ENCODE results near the gene C17orf100. TPM values are rescaled to one million over a fixed set of nuclear protein-coding genes. Genes with fewer than 3 reads are reported as not detected.
"Not testable (repeated sequence)": the region's sequence is repeated elsewhere in the genome, so short reads cannot be mapped to it uniquely, and the experiment has no call there.

C17orf100 gene
- total RNA-seq, 1 donor from 2014 or later, result 1.3 TPM

- peaks cover 12% of the 10 kb centered on the region for H3K27me3 ChIP-seq
- peak; percentile 17 for ATAC-seq
- TF ChIP-seq, protein P1, sequence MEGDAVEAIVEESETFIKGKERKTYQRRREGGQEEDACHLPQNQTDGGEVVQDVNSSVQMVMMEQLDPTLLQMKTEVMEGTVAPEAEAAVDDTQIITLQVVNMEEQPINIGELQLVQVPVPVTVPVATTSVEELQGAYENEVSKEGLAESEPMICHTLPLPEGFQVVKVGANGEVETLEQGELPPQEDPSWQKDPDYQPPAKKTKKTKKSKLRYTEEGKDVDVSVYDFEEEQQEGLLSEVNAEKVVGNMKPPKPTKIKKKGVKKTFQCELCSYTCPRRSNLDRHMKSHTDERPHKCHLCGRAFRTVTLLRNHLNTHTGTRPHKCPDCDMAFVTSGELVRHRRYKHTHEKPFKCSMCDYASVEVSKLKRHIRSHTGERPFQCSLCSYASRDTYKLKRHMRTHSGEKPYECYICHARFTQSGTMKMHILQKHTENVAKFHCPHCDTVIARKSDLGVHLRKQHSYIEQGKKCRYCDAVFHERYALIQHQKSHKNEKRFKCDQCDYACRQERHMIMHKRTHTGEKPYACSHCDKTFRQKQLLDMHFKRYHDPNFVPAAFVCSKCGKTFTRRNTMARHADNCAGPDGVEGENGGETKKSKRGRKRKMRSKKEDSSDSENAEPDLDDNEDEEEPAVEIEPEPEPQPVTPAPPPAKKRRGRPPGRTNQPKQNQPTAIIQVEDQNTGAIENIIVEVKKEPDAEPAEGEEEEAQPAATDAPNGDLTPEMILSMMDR (IDR thresholded peaks at IDR 0.05), result no peak
- no peak overlapping the region for H3K27ac ChIP-seq
- peak; percentile 81 for DNase-seq
- no peaks in the 10 kb centered on the region for H3K36me3 ChIP-seq
- H3K4me1 ChIP-seq, result peaks cover 14% of the 10 kb centered on the region
- peak overlapping the region; percentile 25 for H3K4me3 ChIP-seq
- H3K9me3 ChIP-seq, result no peaks in the 10 kb centered on the region
- intact Hi-C loops (cut with DNase I), result no loop called here
These were observed 3.5 kb downstream of the C17orf100 start for GRCh38 chr17:6654841-6655731.

GRCh38 chr17:6655732-6656361 lies 4.3 kb downstream of the C17orf100 start:
- intact Hi-C loops (cut with DNase I); H3K4me1 ChIP-seq; ATAC-seq; H3K27ac ChIP-seq; DNase-seq; H3K9me3 ChIP-seq; H3K36me3 ChIP-seq; H3K4me3 ChIP-seq: not testable (repeated sequence)
- peaks cover 12% of the 10 kb centered on the region for H3K27me3 ChIP-seq

GRCh38 chr17:6656797-6657632 lies 5.5 kb downstream of the C17orf100 start:
- H3K4me1 ChIP-seq; H3K27ac ChIP-seq; intact Hi-C loops (cut with DNase I); H3K9me3 ChIP-seq; H3K36me3 ChIP-seq; DNase-seq: not testable (repeated sequence)
- Histone ChIP-seq H3K27me3 (peaks cover 12% of the 10 kb centered on the region), H3K4me3 (peak overlapping the region; percentile 25)
- ATAC-seq, result peak; percentile 42

GRCh38 chr17:6657633-6658287 lies 6.2 kb downstream of the C17orf100 start:
- H3K36me3 ChIP-seq, result no peaks in the 10 kb centered on the region
- intact Hi-C loops (cut with DNase I), result no loop called here
- peak overlapping the region; percentile 25 for H3K4me3 ChIP-seq
- DNase-seq, result no peak
- TF ChIP-seq, protein P1 (IDR thresholded peaks at IDR 0.05), result no peak
- H3K27me3 ChIP-seq, result peaks cover 12% of the 10 kb centered on the region
- no peaks in the 10 kb centered on the region for H3K9me3 ChIP-seq
- H3K27ac ChIP-seq, result no peak overlapping the region
- H3K4me1 ChIP-seq, result peaks cover 3% of the 10 kb centered on the region
- ATAC-seq, result no peak

- DNase-seq; ATAC-seq; H3K27ac ChIP-seq; intact Hi-C loops (cut with DNase I); H3K4me3 ChIP-seq; H3K4me1 ChIP-seq; H3K9me3 ChIP-seq; H3K36me3 ChIP-seq: not testable (repeated sequence)
- H3K27me3 ChIP-seq, result peaks cover 12% of the 10 kb centered on the region
These were observed 6.8 kb downstream of the C17orf100 start for GRCh38 chr17:6658411-6658810.

DNA sequence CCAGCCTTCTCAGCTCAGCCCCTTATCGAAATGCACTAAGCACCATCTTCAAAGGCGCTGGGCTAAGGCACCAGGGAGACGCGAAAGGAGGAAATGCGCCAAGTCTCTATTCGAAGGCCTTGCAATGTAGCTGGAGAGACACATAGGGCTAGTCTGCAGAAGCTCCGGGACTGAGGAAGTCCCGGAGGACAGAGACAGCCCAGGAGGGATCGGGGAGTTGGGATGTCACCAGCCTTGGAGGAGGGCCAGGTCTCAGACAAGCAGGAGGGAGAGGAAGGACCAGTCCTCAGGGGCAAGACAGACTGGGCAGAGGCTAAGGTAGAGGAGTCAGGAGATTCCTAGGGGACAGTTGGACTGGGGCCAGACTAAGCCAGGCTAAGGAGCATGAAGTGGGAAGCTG lies 8.5 kb downstream of the C17orf100 start:
- DNase-seq, result no peak
- Histone ChIP-seq H3K9me3 (no peaks in the 10 kb centered on the region), H3K4me1 (no peaks in the 10 kb centered on the region), H3K27me3 (peaks cover 4% of the 10 kb centered on the region), H3K36me3 (no peaks in the 10 kb centered on the region), H3K27ac (no peak overlapping the region), H3K4me3 (no peak overlapping the region)
- ATAC-seq, result peak; percentile 55
- TF ChIP-seq, protein P1 (IDR thresholded peaks at IDR 0.05), result no peak
- intact Hi-C loops (cut with DNase I), result loop anchor here (10.0 kb wide), 1 partner anchor 65 kb away; no protein-coding TSS in a partner anchor

All from upper lobe of right lung (tissue), 1 donor.